GM21529 (cell line): ENCODE measurements around the gene NPAS3.

Experiments
- ATAC-seq: cut with Tn5 transposase; IDR thresholded peaks from one replicate; pipeline ENCODE4 v1.9.1; 2021; ENCODE audit not compliant: unreplicated experiment

Gene NPAS3

DNA sequence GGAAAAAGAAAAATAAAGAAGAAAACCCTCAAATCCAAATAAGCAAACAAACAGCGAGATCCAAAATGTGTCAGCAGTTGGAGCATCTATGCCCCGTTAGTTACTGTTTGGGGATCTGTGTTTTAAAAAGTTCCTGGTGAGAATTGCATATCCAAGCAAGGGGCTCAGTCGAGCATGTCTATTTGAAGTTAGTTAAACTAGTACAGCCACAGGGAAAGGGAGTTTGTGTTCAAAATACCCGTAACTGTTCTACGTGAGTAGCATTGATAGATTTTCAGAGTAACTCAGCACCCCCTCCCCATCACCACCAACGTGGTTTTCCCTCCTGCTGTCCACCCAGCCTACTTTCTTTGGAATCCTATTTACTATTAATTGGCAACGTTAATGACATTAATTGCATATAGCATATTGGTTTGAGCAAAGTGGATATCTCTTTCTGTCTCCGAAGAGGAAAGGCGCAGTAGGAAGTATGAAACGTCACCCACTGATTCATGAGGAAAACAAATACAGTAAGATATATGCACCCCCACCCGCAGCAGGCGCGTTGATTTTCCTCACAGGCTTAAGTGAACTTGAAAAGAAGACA lies 1.5 kb downstream of the NPAS3 start:
- ATAC-seq = no peak

DNA sequence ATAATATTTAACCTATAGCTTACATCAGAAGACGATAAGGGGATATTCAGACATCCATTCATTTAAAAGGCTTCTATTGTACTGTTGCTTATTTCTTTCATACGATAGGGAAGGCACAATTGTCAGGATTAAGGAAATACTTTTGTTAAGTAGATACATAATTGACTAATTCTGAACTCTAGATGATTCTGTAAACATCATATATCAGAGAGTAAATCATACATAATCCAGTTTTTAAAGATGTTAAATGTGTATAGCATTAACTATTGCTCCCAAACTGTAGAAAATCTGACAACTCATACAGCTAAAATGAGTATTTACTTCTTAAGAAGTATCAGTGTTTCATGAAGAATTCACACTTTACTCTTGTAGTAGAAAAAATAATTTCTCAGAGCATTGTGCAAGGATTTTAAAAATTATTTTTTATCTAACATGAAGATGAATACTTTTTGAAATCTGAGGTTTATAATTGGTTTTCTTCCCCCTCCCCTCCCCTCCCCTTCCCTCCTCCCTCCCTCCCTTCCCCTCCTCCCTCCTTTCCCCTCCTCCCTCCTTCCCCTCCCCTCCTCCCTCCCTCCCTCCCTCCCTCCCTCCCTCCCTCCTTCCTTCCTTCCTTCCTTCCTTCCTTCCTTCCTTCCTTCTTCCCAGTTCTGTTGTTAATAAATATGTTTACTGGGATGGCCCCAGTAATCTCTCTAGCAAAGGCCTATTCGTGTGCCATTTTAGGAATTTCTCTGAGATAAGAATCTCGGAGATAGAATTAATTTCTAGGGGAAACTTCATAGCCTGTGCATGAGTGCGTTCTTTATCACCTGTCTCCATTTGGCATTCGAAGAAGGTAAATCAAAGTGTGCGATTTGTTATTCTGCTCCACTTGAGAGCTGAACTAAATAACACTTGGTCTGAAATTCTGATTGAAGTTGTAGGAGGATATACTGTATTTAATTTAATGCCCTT lies 2.3 kb downstream of the NPAS3 start:
- ATAC-seq = no peak

- ATAC-seq = no peak
These were observed 3.0 kb downstream of the NPAS3 start for GRCh38 chr14:32941668-32942065.

DNA sequence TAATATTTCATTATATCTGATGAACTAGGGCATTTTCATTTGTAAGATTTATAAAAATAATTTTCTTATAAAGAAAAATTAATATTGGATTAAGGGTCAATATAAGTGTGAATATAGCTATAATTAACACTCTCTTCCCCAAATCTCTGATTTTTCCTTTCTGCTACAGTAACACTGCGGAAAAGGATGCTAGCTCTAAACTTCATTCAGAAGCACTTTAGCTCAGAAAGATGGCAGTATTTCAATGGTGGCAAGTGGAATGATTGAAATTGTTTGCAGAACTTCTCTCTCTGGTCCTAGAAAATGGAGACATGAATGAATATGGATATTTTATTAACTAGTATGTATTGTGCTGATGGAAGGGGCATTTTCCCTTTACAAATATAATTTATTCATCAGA lies 8.4 kb downstream of the NPAS3 start:
- ATAC-seq = no peak

GRCh38 chr14:32947792-32948191 lies 9.1 kb downstream of the NPAS3 start:
- ATAC-seq = no peak

GRCh38 chr14:32950584-32950983 lies 11.9 kb downstream of the NPAS3 start:
- no peak for ATAC-seq

DNA sequence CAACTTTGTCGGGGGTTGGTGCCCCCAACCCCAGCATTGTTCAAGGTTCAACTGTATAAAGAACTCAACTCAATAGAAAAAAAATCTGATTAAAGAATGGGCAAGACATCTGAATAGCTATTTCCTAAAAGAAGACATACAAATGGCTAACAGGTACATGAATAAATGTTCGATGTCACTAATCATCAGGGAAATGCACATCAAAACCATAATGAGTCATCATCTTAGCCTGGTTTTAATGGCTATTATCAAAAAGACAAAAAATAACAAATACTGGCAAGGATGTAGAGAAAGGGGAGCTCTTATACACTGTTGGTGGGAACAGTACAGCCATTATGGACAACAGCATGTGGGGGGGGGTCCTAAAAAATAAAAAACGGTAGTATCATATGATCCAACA lies 28.7 kb downstream of the NPAS3 start:
- no peak for ATAC-seq

- ATAC-seq = no peak
These were observed 30.4 kb downstream of the NPAS3 start for GRCh38 chr14:32968972-32969544.

- no peak for ATAC-seq
These were observed 39.2 kb downstream of the NPAS3 start for GRCh38 chr14:32977913-32978312.

DNA sequence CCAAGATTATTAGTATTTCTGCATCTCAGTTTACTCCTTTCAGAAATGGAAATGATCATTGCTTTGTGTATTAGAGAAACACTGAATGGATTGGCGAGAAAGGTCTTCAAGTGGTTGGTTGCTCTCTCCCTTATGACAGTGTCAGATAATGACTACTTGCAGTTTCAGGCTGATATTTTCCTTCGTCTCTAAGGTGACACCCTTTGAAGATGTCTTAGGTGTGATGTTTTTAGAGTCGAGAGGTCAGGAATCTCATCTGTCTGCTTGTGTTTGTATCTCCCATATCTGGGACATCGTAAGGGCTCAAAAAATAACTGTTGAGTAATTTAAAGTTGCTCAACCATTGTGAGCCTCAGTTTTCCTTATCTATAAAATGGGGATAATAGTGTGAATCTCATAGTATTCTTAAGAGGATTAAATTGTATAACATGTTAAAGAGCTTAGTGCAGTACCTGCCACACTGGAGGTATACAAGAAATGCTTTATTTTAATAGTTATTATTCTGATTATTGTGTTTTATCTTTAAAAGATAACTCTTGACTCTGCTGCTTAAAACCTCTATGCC lies 40.1 kb downstream of the NPAS3 start:
- ATAC-seq = no peak

- no peak for ATAC-seq
These were observed 41.7 kb downstream of the NPAS3 start for GRCh38 chr14:32980178-32980901.

- ATAC-seq = no peak
These were observed 42.3 kb downstream of the NPAS3 start for GRCh38 chr14:32980902-32981501.

- no peak for ATAC-seq
These were observed 45.7 kb downstream of the NPAS3 start for GRCh38 chr14:32984241-32984930.

- ATAC-seq = no peak
These were observed 47.2 kb downstream of the NPAS3 start for GRCh38 chr14:32985866-32986265.

- no peak for ATAC-seq
These were observed 48.3 kb downstream of the NPAS3 start for GRCh38 chr14:32986791-32987540.

DNA sequence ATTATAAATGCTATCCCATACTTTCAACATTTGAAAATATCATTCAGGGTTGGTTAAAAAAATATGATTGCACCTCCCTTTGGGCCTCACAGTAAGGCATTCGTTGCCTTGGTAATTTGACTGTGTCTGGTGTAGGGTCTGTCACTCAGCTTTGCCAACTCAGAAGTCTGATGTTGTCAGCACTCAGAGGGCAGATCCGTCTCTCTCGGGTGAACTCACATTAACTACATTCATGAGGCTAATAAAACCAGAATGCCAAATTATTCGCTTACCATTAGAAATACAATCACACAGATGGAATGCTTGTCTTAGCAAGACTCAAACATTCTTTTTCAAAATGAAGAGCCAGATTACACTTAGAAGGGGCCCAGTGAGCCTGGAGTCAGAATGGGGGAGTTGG lies 53.0 kb downstream of the NPAS3 start:
- no peak for ATAC-seq

GRCh38 chr14:32993921-32994320 lies 55.2 kb downstream of the NPAS3 start:
- ATAC-seq = no peak

DNA sequence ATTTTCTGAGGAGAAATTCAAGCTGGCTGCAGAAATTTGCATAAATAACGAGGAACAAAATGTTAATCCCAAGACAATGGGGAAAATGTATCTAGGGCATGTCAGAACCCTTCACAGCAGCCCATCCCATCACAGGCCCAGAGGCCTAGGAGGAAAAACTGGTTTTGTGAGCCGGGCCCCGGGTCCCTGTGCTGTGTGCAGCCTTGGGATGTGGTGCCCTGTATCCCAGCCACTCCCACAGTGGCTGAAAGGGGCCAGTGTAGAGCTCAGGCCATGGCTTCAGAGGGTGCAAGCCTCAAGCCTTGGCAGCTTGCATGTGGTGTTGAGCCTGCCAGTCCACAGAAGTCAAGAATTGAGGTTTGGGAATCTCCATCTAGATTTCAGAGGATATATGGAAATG lies 57.7 kb downstream of the NPAS3 start:
- no peak for ATAC-seq

GRCh38 chr14:32998433-32998832 lies 59.8 kb downstream of the NPAS3 start:
- ATAC-seq = no peak
